Measurements from ENCODE around the gene LSAMP. TPM values are rescaled to one million over a fixed set of nuclear protein-coding genes. Genes with fewer than 3 reads are reported as not detected.

Gene LSAMP
- total RNA-seq, 1 donor from 2014 or later = 1.1 TPM

- no peak overlapping the region for H3K27ac Mint-ChIP-seq (ENCODE audit: unreplicated experiment)
- no peaks in the 10 kb centered on the region for H3K36me3 Mint-ChIP-seq (ENCODE audit: low read depth)
- TF ChIP-seq CTCF (IDR thresholded peaks at IDR 0.05) = no peak
- H3K4me1 Mint-ChIP-seq (ENCODE audit: low read depth) = no peaks in the 10 kb centered on the region
- no peak for DNase-seq (ENCODE audit: low spot score)
- no peak overlapping the region for H3K4me3 Mint-ChIP-seq (ENCODE audit: unreplicated experiment)
- no peaks in the 10 kb centered on the region for H3K27me3 Mint-ChIP-seq (ENCODE audit: low read depth)
- H3K9me3 Mint-ChIP-seq (ENCODE audit: low read depth) = no peaks in the 10 kb centered on the region
Measured at GRCh38 chr3:115930168-115930567, 515.1 kb downstream of the LSAMP start.

- no peaks in the 10 kb centered on the region for H3K9me3 Mint-ChIP-seq (ENCODE audit: low read depth)
Measured at GRCh38 chr3:115928376-115928775, 516.9 kb downstream of the LSAMP start.

GRCh38 chr3:115927197-115927596 is 518.1 kb downstream of the LSAMP start:
- no peak for TF ChIP-seq CTCF (IDR thresholded peaks at IDR 0.05)
- H3K27ac Mint-ChIP-seq (ENCODE audit: unreplicated experiment) = no peak overlapping the region
- no peak for DNase-seq (ENCODE audit: low spot score)
- H3K36me3 Mint-ChIP-seq (ENCODE audit: low read depth) = peaks cover 1% of the 10 kb centered on the region
- peaks cover under 1% of the 10 kb centered on the region for H3K9me3 Mint-ChIP-seq (ENCODE audit: low read depth)
- H3K27me3 Mint-ChIP-seq (ENCODE audit: low read depth) = no peaks in the 10 kb centered on the region
- no peaks in the 10 kb centered on the region for H3K4me1 Mint-ChIP-seq (ENCODE audit: low read depth)
- no peak overlapping the region for H3K4me3 Mint-ChIP-seq (ENCODE audit: unreplicated experiment)

More at GRCh38 chr3:115928376-115928775, 516.9 kb downstream of the LSAMP start:
- Mint-ChIP-seq H3K4me1 (ENCODE audit: low read depth) (no peaks in the 10 kb centered on the region), H3K4me3 (ENCODE audit: unreplicated experiment) (no peak overlapping the region), H3K36me3 (ENCODE audit: low read depth) (peaks cover 1% of the 10 kb centered on the region), H3K27ac (ENCODE audit: unreplicated experiment) (no peak overlapping the region), H3K27me3 (ENCODE audit: low read depth) (no peaks in the 10 kb centered on the region)
- no peak for DNase-seq (ENCODE audit: low spot score)
- TF ChIP-seq CTCF (IDR thresholded peaks at IDR 0.05) = no peak

- Mint-ChIP-seq H3K27ac (ENCODE audit: unreplicated experiment) (no peak overlapping the region), H3K27me3 (ENCODE audit: low read depth) (no peaks in the 10 kb centered on the region), H3K9me3 (ENCODE audit: low read depth) (peaks cover 14% of the 10 kb centered on the region), H3K36me3 (ENCODE audit: low read depth) (peaks cover 3% of the 10 kb centered on the region), H3K4me3 (ENCODE audit: unreplicated experiment) (no peak overlapping the region), H3K4me1 (ENCODE audit: low read depth) (no peaks in the 10 kb centered on the region)
- TF ChIP-seq CTCF (IDR thresholded peaks at IDR 0.05) = peak; percentile 75
- DNase-seq (ENCODE audit: low spot score) = no peak
Measured at GRCh38 chr3:115922681-115923347, 522.5 kb downstream of the LSAMP start.

GRCh38 chr3:115921711-115922110 is 523.6 kb downstream of the LSAMP start:
- DNase-seq (ENCODE audit: low spot score) = no peak
- no peak overlapping the region for H3K27ac Mint-ChIP-seq (ENCODE audit: unreplicated experiment)
- H3K4me3 Mint-ChIP-seq (ENCODE audit: unreplicated experiment) = no peak overlapping the region
- no peaks in the 10 kb centered on the region for H3K4me1 Mint-ChIP-seq (ENCODE audit: low read depth)
- TF ChIP-seq CTCF (IDR thresholded peaks at IDR 0.05) = no peak
- peaks cover 3% of the 10 kb centered on the region for H3K36me3 Mint-ChIP-seq (ENCODE audit: low read depth)
- H3K27me3 Mint-ChIP-seq (ENCODE audit: low read depth) = no peaks in the 10 kb centered on the region
- peaks cover 14% of the 10 kb centered on the region for H3K9me3 Mint-ChIP-seq (ENCODE audit: low read depth)
